ENCODE results near the gene RIT2.

GRCh38 chr18:42736074-42736473 lies 379.4 kb downstream of the RIT2 start:
- no peak for TF ChIP-seq ZNF8 (CRISPR knock-in tag; IDR thresholded peaks at IDR 0.05)
- no peak for TF ChIP-seq CSRNP3 (CRISPR knock-in tag; IDR thresholded peaks at IDR 0.05)
- TF ChIP-seq, protein P1, sequence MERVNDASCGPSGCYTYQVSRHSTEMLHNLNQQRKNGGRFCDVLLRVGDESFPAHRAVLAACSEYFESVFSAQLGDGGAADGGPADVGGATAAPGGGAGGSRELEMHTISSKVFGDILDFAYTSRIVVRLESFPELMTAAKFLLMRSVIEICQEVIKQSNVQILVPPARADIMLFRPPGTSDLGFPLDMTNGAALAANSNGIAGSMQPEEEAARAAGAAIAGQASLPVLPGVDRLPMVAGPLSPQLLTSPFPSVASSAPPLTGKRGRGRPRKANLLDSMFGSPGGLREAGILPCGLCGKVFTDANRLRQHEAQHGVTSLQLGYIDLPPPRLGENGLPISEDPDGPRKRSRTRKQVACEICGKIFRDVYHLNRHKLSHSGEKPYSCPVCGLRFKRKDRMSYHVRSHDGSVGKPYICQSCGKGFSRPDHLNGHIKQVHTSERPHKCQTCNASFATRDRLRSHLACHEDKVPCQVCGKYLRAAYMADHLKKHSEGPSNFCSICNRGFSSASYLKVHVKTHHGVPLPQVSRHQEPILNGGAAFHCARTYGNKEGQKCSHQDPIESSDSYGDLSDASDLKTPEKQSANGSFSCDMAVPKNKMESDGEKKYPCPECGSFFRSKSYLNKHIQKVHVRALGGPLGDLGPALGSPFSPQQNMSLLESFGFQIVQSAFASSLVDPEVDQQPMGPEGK (CRISPR knock-in tag; IDR thresholded peaks at IDR 0.05; ENCODE audit: borderline replicate concordance), result no peak
- no peak for TF ChIP-seq CREB5 (CRISPR knock-in tag; IDR thresholded peaks at IDR 0.05; ENCODE audit: low read depth)
- TF ChIP-seq SNAI2 (CRISPR knock-in tag; IDR thresholded peaks at IDR 0.05), result no peak
- no peak for TF ChIP-seq GLIS3 (CRISPR knock-in tag; IDR thresholded peaks at IDR 0.05)
- TF ChIP-seq BACH2 (CRISPR knock-in tag; IDR thresholded peaks at IDR 0.05; ENCODE audit: borderline replicate concordance), result no peak
- no peak for TF ChIP-seq ZNF565 (CRISPR knock-in tag; conservative IDR thresholded peaks at IDR 0.05; ENCODE audit: low read depth)
- no peak for TF ChIP-seq OSR1 (CRISPR knock-in tag; IDR thresholded peaks at IDR 0.05)
- peak; percentile 73 for TF ChIP-seq ISL1 (CRISPR knock-in tag; IDR thresholded peaks at IDR 0.05)
- no peak for TF ChIP-seq TSHZ2 (CRISPR knock-in tag; IDR thresholded peaks at IDR 0.05)
- no peak for TF ChIP-seq TOX (CRISPR knock-in tag; IDR thresholded peaks at IDR 0.05; ENCODE audit: borderline replicate concordance)
- no peak for TF ChIP-seq RARB (CRISPR knock-in tag; IDR thresholded peaks at IDR 0.05)

Measured in SK-N-SH treated with all-trans-retinoic acid at 6 μM for 48 hours (cell line).